Measurements from ENCODE around the gene LAMP5. TPM values are rescaled to one million over a fixed set of nuclear protein-coding genes. Genes with fewer than 3 reads are reported as not detected.

The LAMP5 gene
- polyA plus RNA-seq, 1 donor (not counting 4 experiments of a cell fraction or from before 2014, with no cell fraction given), result not detected

- no peak for FAIRE-seq
- Histone ChIP-seq H3K9me3 (ENCODE audit: control insufficient read depth, low read depth, low read length) (no peaks in the 10 kb centered on the region), H4K20me1 (ENCODE audit: control insufficient read depth, extremely low read depth, insufficient read depth, low read length) (no peaks in the 10 kb centered on the region), H3K79me2 (ENCODE audit: control insufficient read depth, insufficient read depth, low read length) (no peaks in the 10 kb centered on the region), H3K36me3 (ENCODE audit: control insufficient read depth in 2 of 2, extremely low read depth in 1 of 2, insufficient read depth in 2 of 2, low read length in 2 of 2) (no peaks in the 10 kb centered on the region), H3K4me1 (ENCODE audit: control insufficient read depth, extremely low read depth, insufficient read depth, low read length) (no peaks in the 10 kb centered on the region), H3K9me1 (ENCODE audit: control insufficient read depth, extremely low read depth, insufficient read depth, low read length) (no peaks in the 10 kb centered on the region), H3K9ac (ENCODE audit: control insufficient read depth, extremely low read depth, insufficient read depth, low read length) (no peak overlapping the region), H2AFZ (ENCODE audit: control insufficient read depth, low read length) (no peak overlapping the region), H3K4me3 (ENCODE audit: control insufficient read depth in 2 of 3, extremely low read depth in 1 of 3, insufficient read depth in 2 of 3, low read depth in 1 of 3, low read length in 3 of 3) (no peak overlapping the region), H3K27ac (ENCODE audit: control insufficient read depth, insufficient read depth, low read length) (no peak overlapping the region), H3K4me2 (ENCODE audit: control insufficient read depth, extremely low read depth, insufficient read depth, low read depth, low read length) (no peak overlapping the region), H3K27me3 (ENCODE audit: control insufficient read depth, extremely low read depth, insufficient read depth, low read length) (no peaks in the 10 kb centered on the region)
- dilution Hi-C loops (cut with MboI; ENCODE audit: extremely low pct_ligation_motif_present, low sequenced_read_pairs), result no loop called here
- TF ChIP-seq CTCF (optimal IDR thresholded peaks at IDR 0.05 in 1 of 3, IDR thresholded peaks at IDR 0.05 in 1 of 3, conservative IDR thresholded peaks at IDR 0.05 in 1 of 3; ENCODE audit: extremely low read depth in 1 of 3, insufficient read depth in 2 of 3, low read length in 3 of 3) (no peak), EZH2 (IDR thresholded peaks at IDR 0.05; ENCODE audit: low read length) (no peak)
- DNase-seq (ENCODE audit: low read depth, low spot score), result no peak
These were observed 19.6 kb downstream of the LAMP5 start for GRCh38 chr20:9534025-9534424.

GRCh38 chr20:9535449-9535848, 21.1 kb downstream of the LAMP5 start:
- TF ChIP-seq CTCF (optimal IDR thresholded peaks at IDR 0.05 in 1 of 3, IDR thresholded peaks at IDR 0.05 in 1 of 3, conservative IDR thresholded peaks at IDR 0.05 in 1 of 3; ENCODE audit: extremely low read depth in 1 of 3, insufficient read depth in 2 of 3, low read length in 3 of 3), result no peak
- no peak for TF ChIP-seq EZH2 (IDR thresholded peaks at IDR 0.05; ENCODE audit: low read length)
- DNase-seq (ENCODE audit: low read depth, low spot score) (no peak), FAIRE-seq (no peak)
- H2AFZ ChIP-seq (ENCODE audit: control insufficient read depth, low read length), result no peak overlapping the region
- no peaks in the 10 kb centered on the region for H4K20me1 ChIP-seq (ENCODE audit: control insufficient read depth, extremely low read depth, insufficient read depth, low read length)
- no peaks in the 10 kb centered on the region for H3K27me3 ChIP-seq (ENCODE audit: control insufficient read depth, extremely low read depth, insufficient read depth, low read length)
- H3K79me2 ChIP-seq (ENCODE audit: control insufficient read depth, insufficient read depth, low read length), result no peaks in the 10 kb centered on the region
- no peaks in the 10 kb centered on the region for H3K4me1 ChIP-seq (ENCODE audit: control insufficient read depth, extremely low read depth, insufficient read depth, low read length)
- no peaks in the 10 kb centered on the region for H3K9me1 ChIP-seq (ENCODE audit: control insufficient read depth, extremely low read depth, insufficient read depth, low read length)
- no peak overlapping the region for H3K27ac ChIP-seq (ENCODE audit: control insufficient read depth, insufficient read depth, low read length)
- no peaks in the 10 kb centered on the region for H3K36me3 ChIP-seq (ENCODE audit: control insufficient read depth in 2 of 2, extremely low read depth in 1 of 2, insufficient read depth in 2 of 2, low read length in 2 of 2)
- H3K9ac ChIP-seq (ENCODE audit: control insufficient read depth, extremely low read depth, insufficient read depth, low read length), result no peak overlapping the region
- dilution Hi-C loops (cut with MboI; ENCODE audit: extremely low pct_ligation_motif_present, low sequenced_read_pairs), result no loop called here
- no peaks in the 10 kb centered on the region for H3K9me3 ChIP-seq (ENCODE audit: control insufficient read depth, low read depth, low read length)
- no peak overlapping the region for H3K4me2 ChIP-seq (ENCODE audit: control insufficient read depth, extremely low read depth, insufficient read depth, low read depth, low read length)
- no peak overlapping the region for H3K4me3 ChIP-seq (ENCODE audit: control insufficient read depth in 2 of 3, extremely low read depth in 1 of 3, insufficient read depth in 2 of 3, low read depth in 1 of 3, low read length in 3 of 3)
